Measurements from ENCODE around the gene DNMT1. TPM values are rescaled to one million over a fixed set of nuclear protein-coding genes. Genes with fewer than 3 reads are reported as not detected.

Gene DNMT1
- total RNA-seq, 1 experiment from 2014 or later = 168 TPM

DNA sequence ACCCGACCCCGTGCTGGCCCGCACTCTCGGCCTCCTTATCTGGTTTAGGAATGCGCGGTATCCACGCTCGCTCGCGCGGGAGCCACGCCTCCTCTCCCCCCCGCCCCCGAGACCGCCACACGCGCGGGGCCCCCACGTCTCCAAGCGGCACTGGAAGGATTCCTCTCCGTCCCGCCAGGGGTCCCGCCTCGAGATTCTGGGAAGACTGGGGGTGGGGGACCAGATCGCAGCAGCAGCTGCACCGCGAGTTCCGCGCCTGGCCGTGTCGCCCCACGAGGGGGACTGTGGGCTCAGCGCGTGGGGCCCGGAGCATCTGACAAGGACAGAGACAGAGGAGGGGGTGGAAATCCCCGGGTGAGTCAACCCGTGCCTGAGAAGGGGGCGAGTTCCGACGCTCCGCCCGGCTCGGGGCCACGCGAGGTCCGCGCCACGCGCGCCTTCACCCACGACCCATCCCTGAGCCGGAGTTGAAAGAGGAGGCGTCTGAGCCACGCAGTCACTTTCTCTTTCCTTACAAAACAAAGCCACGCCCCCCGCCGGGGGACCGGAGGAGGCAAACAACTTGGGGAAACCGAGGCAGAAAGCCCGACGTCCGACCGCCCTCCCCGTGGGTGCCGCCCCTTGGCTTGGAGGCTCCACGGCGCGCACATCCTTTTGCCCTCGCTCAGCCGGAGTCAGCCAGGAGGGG is 35.6 kb upstream of the DNMT1 start:
- Histone ChIP-seq H3K27ac (ENCODE audit: low read length) (no peak overlapping the region), H3K4me1 (ENCODE audit: control insufficient read depth, insufficient read depth, low read length) (no peaks in the 10 kb centered on the region), H3K9me3 (ENCODE audit: control insufficient read depth, insufficient read depth, low read depth, low read length) (no peaks in the 10 kb centered on the region), H3K4me3 (ENCODE audit: low read depth in 2 of 2, low read length in 2 of 2) (peak overlapping the region; percentile 69), H3K27me3 (ENCODE audit: control insufficient read depth, insufficient read depth, low read length) (no peaks in the 10 kb centered on the region), H3K36me3 (ENCODE audit: control insufficient read depth, insufficient read depth, low read length) (no peaks in the 10 kb centered on the region)
- in situ Hi-C loops (cut with HindIII; ENCODE audit: low pct_unique_long_range_greater_than_20kb, low sequenced_read_pairs) (no loop called here), intact Hi-C loops (cut with micrococcal nuclease; ENCODE audit: unreplicated experiment) (no loop called here)
- CTCF ChIA-PET = no interaction called here
- POLR2A ChIA-PET = no interaction called here
- ATAC-seq (no peak), DNase-seq (ENCODE audit: low read depth, low spot score) (no peak)
- no TSS peak for BruUV-seq (replicated peaks)
- TF ChIP-seq, protein P1, sequence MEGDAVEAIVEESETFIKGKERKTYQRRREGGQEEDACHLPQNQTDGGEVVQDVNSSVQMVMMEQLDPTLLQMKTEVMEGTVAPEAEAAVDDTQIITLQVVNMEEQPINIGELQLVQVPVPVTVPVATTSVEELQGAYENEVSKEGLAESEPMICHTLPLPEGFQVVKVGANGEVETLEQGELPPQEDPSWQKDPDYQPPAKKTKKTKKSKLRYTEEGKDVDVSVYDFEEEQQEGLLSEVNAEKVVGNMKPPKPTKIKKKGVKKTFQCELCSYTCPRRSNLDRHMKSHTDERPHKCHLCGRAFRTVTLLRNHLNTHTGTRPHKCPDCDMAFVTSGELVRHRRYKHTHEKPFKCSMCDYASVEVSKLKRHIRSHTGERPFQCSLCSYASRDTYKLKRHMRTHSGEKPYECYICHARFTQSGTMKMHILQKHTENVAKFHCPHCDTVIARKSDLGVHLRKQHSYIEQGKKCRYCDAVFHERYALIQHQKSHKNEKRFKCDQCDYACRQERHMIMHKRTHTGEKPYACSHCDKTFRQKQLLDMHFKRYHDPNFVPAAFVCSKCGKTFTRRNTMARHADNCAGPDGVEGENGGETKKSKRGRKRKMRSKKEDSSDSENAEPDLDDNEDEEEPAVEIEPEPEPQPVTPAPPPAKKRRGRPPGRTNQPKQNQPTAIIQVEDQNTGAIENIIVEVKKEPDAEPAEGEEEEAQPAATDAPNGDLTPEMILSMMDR (IDR thresholded peaks at IDR 0.05) = no peak
- TF ChIP-seq, protein P2, sequence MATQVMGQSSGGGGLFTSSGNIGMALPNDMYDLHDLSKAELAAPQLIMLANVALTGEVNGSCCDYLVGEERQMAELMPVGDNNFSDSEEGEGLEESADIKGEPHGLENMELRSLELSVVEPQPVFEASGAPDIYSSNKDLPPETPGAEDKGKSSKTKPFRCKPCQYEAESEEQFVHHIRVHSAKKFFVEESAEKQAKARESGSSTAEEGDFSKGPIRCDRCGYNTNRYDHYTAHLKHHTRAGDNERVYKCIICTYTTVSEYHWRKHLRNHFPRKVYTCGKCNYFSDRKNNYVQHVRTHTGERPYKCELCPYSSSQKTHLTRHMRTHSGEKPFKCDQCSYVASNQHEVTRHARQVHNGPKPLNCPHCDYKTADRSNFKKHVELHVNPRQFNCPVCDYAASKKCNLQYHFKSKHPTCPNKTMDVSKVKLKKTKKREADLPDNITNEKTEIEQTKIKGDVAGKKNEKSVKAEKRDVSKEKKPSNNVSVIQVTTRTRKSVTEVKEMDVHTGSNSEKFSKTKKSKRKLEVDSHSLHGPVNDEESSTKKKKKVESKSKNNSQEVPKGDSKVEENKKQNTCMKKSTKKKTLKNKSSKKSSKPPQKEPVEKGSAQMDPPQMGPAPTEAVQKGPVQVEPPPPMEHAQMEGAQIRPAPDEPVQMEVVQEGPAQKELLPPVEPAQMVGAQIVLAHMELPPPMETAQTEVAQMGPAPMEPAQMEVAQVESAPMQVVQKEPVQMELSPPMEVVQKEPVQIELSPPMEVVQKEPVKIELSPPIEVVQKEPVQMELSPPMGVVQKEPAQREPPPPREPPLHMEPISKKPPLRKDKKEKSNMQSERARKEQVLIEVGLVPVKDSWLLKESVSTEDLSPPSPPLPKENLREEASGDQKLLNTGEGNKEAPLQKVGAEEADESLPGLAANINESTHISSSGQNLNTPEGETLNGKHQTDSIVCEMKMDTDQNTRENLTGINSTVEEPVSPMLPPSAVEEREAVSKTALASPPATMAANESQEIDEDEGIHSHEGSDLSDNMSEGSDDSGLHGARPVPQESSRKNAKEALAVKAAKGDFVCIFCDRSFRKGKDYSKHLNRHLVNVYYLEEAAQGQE (IDR thresholded peaks at IDR 0.05; ENCODE audit: insufficient read depth in 1 of 2, low read depth in 2 of 2, low read length in 1 of 2) = no peak
- TF ChIP-seq SIN3A (IDR thresholded peaks at IDR 0.05; ENCODE audit: borderline replicate concordance, insufficient read depth, low read depth, low read length) = no peak
- TF ChIP-seq POLR2AphosphoS5 (IDR thresholded peaks at IDR 0.05; ENCODE audit: low read depth, low read length) = no peak
- no peak for TF ChIP-seq TCF7L2 (IDR thresholded peaks at IDR 0.05; ENCODE audit: low read depth, low read length)

DNA sequence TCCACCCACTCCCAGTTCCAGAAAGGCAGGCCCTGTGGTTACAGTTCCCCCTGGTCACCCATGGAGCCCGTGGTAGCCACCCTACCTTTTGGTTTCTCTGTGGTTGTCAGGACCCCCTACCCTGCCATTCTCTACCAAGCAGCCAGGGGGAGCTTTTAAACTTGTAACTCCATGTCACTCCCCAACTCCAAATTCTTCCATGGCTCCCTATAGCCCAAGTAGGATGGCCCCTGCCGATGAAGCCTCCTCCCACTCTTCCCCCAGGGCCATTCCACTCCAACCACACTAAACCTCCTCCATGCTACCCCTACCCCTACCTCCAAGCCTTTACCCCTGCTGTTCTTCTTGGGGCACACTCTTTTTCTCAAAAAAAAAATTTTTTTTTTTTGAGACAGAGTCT is 34.2 kb upstream of the DNMT1 start:
- CTCF ChIA-PET = interaction anchor here (0.6 to 1.3 kb wide), 4 partner anchors 12 to 21 kb away, joined by 3 to 5 read pairs (median 4); no protein-coding TSS in a partner anchor
- TF ChIP-seq TCF7L2 (IDR thresholded peaks at IDR 0.05; ENCODE audit: low read depth, low read length) (no peak), SIN3A (IDR thresholded peaks at IDR 0.05; ENCODE audit: borderline replicate concordance, insufficient read depth, low read depth, low read length) (no peak), POLR2AphosphoS5 (IDR thresholded peaks at IDR 0.05; ENCODE audit: low read depth, low read length) (no peak)
- TF ChIP-seq, protein P1 (IDR thresholded peaks at IDR 0.05) = peak; percentile 67
- TF ChIP-seq, protein P2 (IDR thresholded peaks at IDR 0.05; ENCODE audit: insufficient read depth in 1 of 2, low read depth in 2 of 2, low read length in 1 of 2) = no peak
- no peaks in the 10 kb centered on the region for H3K27me3 ChIP-seq (ENCODE audit: control insufficient read depth, insufficient read depth, low read length)
- H3K36me3 ChIP-seq (ENCODE audit: control insufficient read depth, insufficient read depth, low read length) = no peaks in the 10 kb centered on the region
- no TSS peak for BruUV-seq (replicated peaks)
- ATAC-seq (0 out of 2 replicates have a peak, but pooled peaks have one; percentile 28), DNase-seq (ENCODE audit: low read depth, low spot score) (no peak)
- intact Hi-C loops (cut with micrococcal nuclease; ENCODE audit: unreplicated experiment) = no loop called here
- POLR2A ChIA-PET = interaction anchor here (0.6 kb wide), 1 partner anchor 12 kb away, joined by 4 read pairs; no protein-coding TSS in a partner anchor
- no peak overlapping the region for H3K4me3 ChIP-seq (ENCODE audit: low read depth in 2 of 2, low read length in 2 of 2)
- in situ Hi-C loops (cut with HindIII; ENCODE audit: low pct_unique_long_range_greater_than_20kb, low sequenced_read_pairs) = no loop called here
- H3K27ac ChIP-seq (ENCODE audit: low read length) = no peak overlapping the region
- no peaks in the 10 kb centered on the region for H3K4me1 ChIP-seq (ENCODE audit: control insufficient read depth, insufficient read depth, low read length)
- H3K9me3 ChIP-seq (ENCODE audit: control insufficient read depth, insufficient read depth, low read depth, low read length) = no peaks in the 10 kb centered on the region
